ENCODE data around the gene NEDD4L. TPM values are rescaled to one million over a fixed set of nuclear protein-coding genes. Genes with fewer than 3 reads are reported as not detected.

The NEDD4L gene
- total RNA-seq, 1 experiment from 2014 or later = 108 TPM

GRCh38 chr18:58402247-58402646 is 358.2 kb downstream of the NEDD4L start:
- TF ChIP-seq CTCF (IDR thresholded peaks at IDR 0.05; ENCODE audit: unreplicated experiment) = no peak
- ChIA-PET CTCF (interaction anchor here (0.8 to 3.1 kb wide), 4 partner anchors 9 to 94 kb away, joined by 3 to 16 read pairs (median 3); no protein-coding TSS in a partner anchor), POLR2A (interaction anchor here (1.3 kb wide), 1 partner anchor 95 kb away, joined by 3 read pairs; no protein-coding TSS in a partner anchor)
- Mint-ChIP-seq H3K9me3 (ENCODE audit: unreplicated experiment) (no peaks in the 10 kb centered on the region), H3K4me3 (ENCODE audit: unreplicated experiment) (no peak overlapping the region), H3K27ac (ENCODE audit: low read depth, unreplicated experiment) (no peak overlapping the region), H3K27me3 (ENCODE audit: insufficient read depth, unreplicated experiment) (no peaks in the 10 kb centered on the region), H3K4me1 (ENCODE audit: insufficient read depth, unreplicated experiment) (no peaks in the 10 kb centered on the region), H3K36me3 (ENCODE audit: insufficient read depth, unreplicated experiment) (peaks cover 28% of the 10 kb centered on the region)
- intact Hi-C loops (cut with micrococcal nuclease) = loop anchor here (5.0 kb wide), 1 partner anchor 50 kb away; no protein-coding TSS in a partner anchor
- peak; percentile 43 for DNase-seq (ENCODE audit: unreplicated experiment)
- TSS peak; percentile 10 for BruUV-seq (replicated peaks)

GRCh38 chr18:58402951-58403702 is 359.1 kb downstream of the NEDD4L start:
- POLR2A ChIA-PET = no interaction called here
- Mint-ChIP-seq H3K36me3 (ENCODE audit: insufficient read depth, unreplicated experiment) (peaks cover 19% of the 10 kb centered on the region), H3K4me1 (ENCODE audit: insufficient read depth, unreplicated experiment) (no peaks in the 10 kb centered on the region), H3K27ac (ENCODE audit: low read depth, unreplicated experiment) (peak overlapping the region; percentile 53), H3K9me3 (ENCODE audit: unreplicated experiment) (no peaks in the 10 kb centered on the region), H3K27me3 (ENCODE audit: insufficient read depth, unreplicated experiment) (no peaks in the 10 kb centered on the region), H3K4me3 (ENCODE audit: unreplicated experiment) (no peak overlapping the region)
- no peak for DNase-seq (ENCODE audit: unreplicated experiment)
- CTCF ChIA-PET = interaction anchor here (0.8 to 3.1 kb wide), 4 partner anchors 9 to 93 kb away, joined by 3 to 16 read pairs (median 3); no protein-coding TSS in a partner anchor
- no TSS peak for BruUV-seq (replicated peaks)
- no peak for TF ChIP-seq CTCF (IDR thresholded peaks at IDR 0.05; ENCODE audit: unreplicated experiment)
- intact Hi-C loops (cut with micrococcal nuclease) = loop anchor here (5.0 kb wide), 1 partner anchor 49 kb away; no protein-coding TSS in a partner anchor

GRCh38 chr18:58403799-58404455 is 359.9 kb downstream of the NEDD4L start:
- POLR2A ChIA-PET = interaction anchor here (0.6 kb wide), 1 partner anchor 37 kb away, joined by 3 read pairs; no protein-coding TSS in a partner anchor

More at GRCh38 chr18:58403799-58404455, 359.9 kb downstream of the NEDD4L start:
- CTCF ChIA-PET = no interaction called here
- no peak for DNase-seq (ENCODE audit: unreplicated experiment)
- no TSS peak for BruUV-seq (replicated peaks)
- intact Hi-C loops (cut with micrococcal nuclease) = loop anchor here (5.0 kb wide), 1 partner anchor 48 kb away; no protein-coding TSS in a partner anchor
- no peaks in the 10 kb centered on the region for H3K27me3 Mint-ChIP-seq (ENCODE audit: insufficient read depth, unreplicated experiment)
- no peak for TF ChIP-seq CTCF (IDR thresholded peaks at IDR 0.05; ENCODE audit: unreplicated experiment)
- H3K36me3 Mint-ChIP-seq (ENCODE audit: insufficient read depth, unreplicated experiment) = peaks cover 12% of the 10 kb centered on the region
- H3K4me3 Mint-ChIP-seq (ENCODE audit: unreplicated experiment) = no peak overlapping the region
- H3K4me1 Mint-ChIP-seq (ENCODE audit: insufficient read depth, unreplicated experiment) = no peaks in the 10 kb centered on the region
- no peaks in the 10 kb centered on the region for H3K9me3 Mint-ChIP-seq (ENCODE audit: unreplicated experiment)
- no peak overlapping the region for H3K27ac Mint-ChIP-seq (ENCODE audit: low read depth, unreplicated experiment)

Measured in MCF 10A (cell line).